HCT116 (cell line): ENCODE results near the gene CCDC148. TPM values are rescaled to one million over a fixed set of nuclear protein-coding genes. Genes with fewer than 3 reads are reported as not detected.

ENCODE experiments used
- ATAC-seq: fragments of 200-7000 bp; cut with Tn5 transposase; 2 replicates; pipeline ENCODE4 v1.9.1; 2020; ENCODE audit warnings: mild to moderate bottlenecking, moderate library complexity
- BruUV-seq: library from RNA; stranded (reverse); fragments of 400-500 nt; replicated peaks from 2 replicates; lab custom pipeline; 2021; lab: Mats Ljungman, UMichigan
- CTCF ChIA-PET: fragments of 300-600 bp; sonication (Branson Sonifier 250); formaldehyde crosslinking; loops from one replicate; lab custom pipeline; 2021; ENCODE audit warnings: antibody characterized with exemption; lab: Charles Lee
- POLR2A ChIA-PET: fragments of 300-600, 350-600 bp; sonication (Branson Sonifier 250); formaldehyde crosslinking; loops from one replicate; lab custom pipeline; 2021; ENCODE audit warnings: antibody characterized with exemption; lab: Charles Lee
- RAD21 ChIA-PET, 2 experiments: fragments of 300-600 bp; sonication (Branson Sonifier 250); formaldehyde crosslinking; loops; one replicate each; lab custom pipeline; 2023; ENCODE audit warnings: low total read pairs in 2 of 2; ENCODE audit not compliant: uncharacterized antibody in 2 of 2, unreplicated experiment in 2 of 2, low non-redundant PET in 1 of 2; lab: Charles Lee
- DNase-seq: peaks from one replicate; pipeline ENCODE4 v3.0.0-alpha.2; 2010; ENCODE audit warnings: low read depth, low spot score
- H2AFZ ChIP-seq: fragments of 200-600 bp; shearing (Covaris generic), sonication (generic); 2 replicates; pipeline ENCODE4 v1.6.1; 2017; ENCODE audit warnings: low read depth, mixed run types, mixed read lengths, antibody characterized with exemption, low read length; ENCODE audit not compliant: poor library complexity, severe bottlenecking
- H3K27ac ChIP-seq: 2 replicates; pipeline ENCODE4 v1.5.1; 2012; ENCODE audit warnings: low read depth, low read length
- H3K27me3 ChIP-seq: fragments of 200-600 bp; sonication (generic); 2 replicates; pipeline ENCODE4 v1.6.1; 2016; ENCODE audit warnings: mixed run types, low read length, mixed read lengths; ENCODE audit not compliant: insufficient read depth
- H3K36me3 ChIP-seq, 2 experiments: fragments of 200-500 bp in 1 of 2; fragments of 200-600 bp in 1 of 2; sonication (Bioruptor generic) in 1 of 2; sonication (generic) in 1 of 2; 2 replicates each; pipeline versions ENCODE4 v1.5.1 to v1.6.1; 2014 to 2016; ENCODE audit warnings: low read length in 2 of 2, inconsistent platforms in 1 of 2, mixed read lengths in 1 of 2, mixed run types in 1 of 2; ENCODE audit not compliant: insufficient read depth in 2 of 2, control insufficient read depth in 1 of 2
- H3K4me1 ChIP-seq, 2 experiments: fragments of 200-600 bp in 1 of 2; sonication (generic) in 1 of 2; 2 replicates each; pipeline versions ENCODE4 v1.5.1 to v1.6.1; 2012 to 2017; ENCODE audit warnings: low read length in 2 of 2, inconsistent platforms in 1 of 2, mild to moderate bottlenecking in 1 of 2, mixed read lengths in 1 of 2, mixed run types in 1 of 2, moderate library complexity in 1 of 2; ENCODE audit not compliant: insufficient read depth in 2 of 2, control insufficient read depth in 1 of 2
- H3K4me2 ChIP-seq: fragments of 200-600 bp; sonication (generic); 2 replicates; pipeline ENCODE4 v1.6.1; 2017; ENCODE audit warnings: mixed run types, low read length, mixed read lengths
- H3K4me3 ChIP-seq, 2 experiments: fragments of 200-600 bp in 1 of 2; sonication (generic) in 1 of 2; replicated peaks in 1 of 2; 2 replicates each; pipeline ENCODE4 v1.5.1; 2011 to 2016; ENCODE audit warnings: low read length in 2 of 2, control low read depth in 1 of 2, low read depth in 1 of 2, mild to moderate bottlenecking in 1 of 2, mixed read lengths in 1 of 2, mixed run types in 1 of 2
- H3K79me2 ChIP-seq: fragments of 200-600 bp; sonication (generic); 2 replicates; pipeline ENCODE4 v1.6.1; 2017; ENCODE audit warnings: mild to moderate bottlenecking, mixed run types, low read length, moderate library complexity, mixed read lengths; ENCODE audit not compliant: insufficient read depth
- H3K9ac ChIP-seq: fragments of 200-600 bp; sonication (generic); 2 replicates; pipeline ENCODE4 v1.6.1; 2016; ENCODE audit warnings: low read length, mixed read lengths
- H3K9me2 ChIP-seq: fragments of 200-600 bp; sonication (generic), shearing (Covaris generic); 2 replicates; pipeline ENCODE4 v1.6.1; 2017; ENCODE audit warnings: mixed run types, mild to moderate bottlenecking, moderate library complexity; ENCODE audit not compliant: insufficient read depth
- H3K9me3 ChIP-seq, 2 experiments: fragments of 200-500 bp in 1 of 2; fragments of 200-600 bp in 1 of 2; sonication (Bioruptor generic) in 1 of 2; sonication (generic) in 1 of 2; 2 replicates each; pipeline ENCODE4 v1.6.1; 2014 to 2017; ENCODE audit warnings: low read length in 2 of 2, mixed read lengths in 2 of 2, inconsistent platforms in 1 of 2, low read depth in 1 of 2, mild to moderate bottlenecking in 1 of 2, mixed run types in 1 of 2, moderate library complexity in 1 of 2; ENCODE audit not compliant: control insufficient read depth in 1 of 2, insufficient read depth in 1 of 2
- H4K20me1 ChIP-seq: fragments of 200-600 bp; sonication (generic), shearing (Covaris generic); 2 replicates; pipeline ENCODE4 v1.6.1; 2017; ENCODE audit warnings: mixed run types, mild to moderate bottlenecking, moderate library complexity; ENCODE audit not compliant: insufficient read depth
- CTCF ChIP-seq, 3 experiments: fragments of 200-600 bp in 1 of 3; sonication (generic) in 1 of 3; IDR thresholded peaks in 2 of 3; conservative IDR thresholded peaks in 1 of 3; 2 replicates each; pipeline ENCODE4 v1.5.1; 2012 to 2017; ENCODE audit warnings: low read depth in 2 of 3, low read length in 2 of 3, antibody characterized with exemption in 1 of 3, borderline replicate concordance in 1 of 3, control low read depth in 1 of 3, mild to moderate bottlenecking in 1 of 3, mixed read lengths in 1 of 3, mixed run types in 1 of 3, moderate library complexity in 1 of 3; ENCODE audit not compliant: insufficient read depth in 1 of 3
- EZH2phosphoT487 ChIP-seq: fragments of 200-600 bp; IDR thresholded peaks from 2 replicates; pipeline ENCODE4 v1.6.1; 2018; ENCODE audit warnings: antibody characterized with exemption, borderline replicate concordance
- FOSL1 ChIP-seq: IDR thresholded peaks from 2 replicates; pipeline ENCODE4 v1.6.1; 2012; ENCODE audit warnings: low read depth
- JUND ChIP-seq: IDR thresholded peaks from 2 replicates; pipeline ENCODE4 v1.6.1; 2012
- SP1 ChIP-seq: IDR thresholded peaks from 2 replicates; pipeline ENCODE4 v1.6.1; 2012; ENCODE audit warnings: low read depth
- TCF7L2 ChIP-seq: IDR thresholded peaks from 2 replicates; pipeline ENCODE4 v1.7.0; 2011; ENCODE audit warnings: borderline replicate concordance, inconsistent platforms; ENCODE audit not compliant: insufficient read depth, insufficient read length; ENCODE audit errors: extremely low read depth
- intact Hi-C: fragments of 100-400 bp; cut with micrococcal nuclease; formaldehyde crosslinking; loops from 2 replicates; pipeline ENCODE4 v1.10.0; 2022
- total RNA-seq: library from RNA; stranded (reverse); gene quantifications from one replicate; pipeline ENCODE4 v1.2.1, GENCODE V29; 2021; ENCODE audit not compliant: unreplicated experiment
- TF ChIP-seq, protein P1 (sequence below): IDR thresholded peaks from 2 replicates; pipeline ENCODE4 v1.6.1; 2011; ENCODE audit warnings: mild to moderate bottlenecking, low read length, moderate library complexity; ENCODE audit not compliant: insufficient replicate concordance; ENCODE audit errors: extremely low read depth
- TF ChIP-seq, protein P2 (sequence below): IDR thresholded peaks from 2 replicates; pipeline ENCODE4 v1.6.1; 2012

CCDC148 gene
- total RNA-seq, 1 experiment from 2014 or later: 0.59 TPM

DNA sequence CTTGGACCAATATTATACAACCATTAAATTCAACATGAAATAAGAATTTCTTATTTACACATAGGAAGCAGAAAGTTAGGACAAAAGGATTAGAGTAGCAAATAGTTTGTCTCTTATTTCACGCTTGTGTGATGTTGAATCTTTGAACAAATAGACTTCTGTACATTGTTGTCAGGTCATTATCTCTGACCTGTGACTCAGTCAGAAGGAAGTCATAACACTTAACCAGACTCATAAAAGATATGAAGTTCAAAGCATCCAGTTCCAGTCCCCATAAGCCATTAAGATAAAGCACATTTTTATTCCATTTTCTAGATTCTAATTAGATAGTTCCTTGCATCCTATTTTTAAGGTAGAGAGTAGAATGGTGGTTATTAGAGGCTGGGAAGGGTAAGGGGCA, 224.1 kb downstream of the CCDC148 start:
- no peaks in the 10 kb centered on the region for H3K9me3 ChIP-seq
- peak; percentile 91 for ATAC-seq
- no peak overlapping the region for H3K9ac ChIP-seq
- no peaks in the 10 kb centered on the region for H3K36me3 ChIP-seq
- TF ChIP-seq SP1 (peak; percentile 59; the same call in 1 of the 2 replicates), FOSL1 (peak; percentile 56), CTCF (IDR thresholded peaks at IDR 0.05 in 2 of 3, conservative IDR thresholded peaks at IDR 0.05 in 1 of 3; ENCODE audit: borderline replicate concordance in 1 of 3, insufficient read depth in 1 of 3, low read depth in 2 of 3, low read length in 2 of 3) (no peak), JUND (peak; percentile 68), TCF7L2 (peak; percentile 82), EZH2phosphoT487 (no peak)
- TF ChIP-seq, protein P1, sequence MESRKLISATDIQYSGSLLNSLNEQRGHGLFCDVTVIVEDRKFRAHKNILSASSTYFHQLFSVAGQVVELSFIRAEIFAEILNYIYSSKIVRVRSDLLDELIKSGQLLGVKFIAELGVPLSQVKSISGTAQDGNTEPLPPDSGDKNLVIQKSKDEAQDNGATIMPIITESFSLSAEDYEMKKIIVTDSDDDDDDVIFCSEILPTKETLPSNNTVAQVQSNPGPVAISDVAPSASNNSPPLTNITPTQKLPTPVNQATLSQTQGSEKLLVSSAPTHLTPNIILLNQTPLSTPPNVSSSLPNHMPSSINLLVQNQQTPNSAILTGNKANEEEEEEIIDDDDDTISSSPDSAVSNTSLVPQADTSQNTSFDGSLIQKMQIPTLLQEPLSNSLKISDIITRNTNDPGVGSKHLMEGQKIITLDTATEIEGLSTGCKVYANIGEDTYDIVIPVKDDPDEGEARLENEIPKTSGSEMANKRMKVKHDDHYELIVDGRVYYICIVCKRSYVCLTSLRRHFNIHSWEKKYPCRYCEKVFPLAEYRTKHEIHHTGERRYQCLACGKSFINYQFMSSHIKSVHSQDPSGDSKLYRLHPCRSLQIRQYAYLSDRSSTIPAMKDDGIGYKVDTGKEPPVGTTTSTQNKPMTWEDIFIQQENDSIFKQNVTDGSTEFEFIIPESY: no peak
- TF ChIP-seq, protein P2, sequence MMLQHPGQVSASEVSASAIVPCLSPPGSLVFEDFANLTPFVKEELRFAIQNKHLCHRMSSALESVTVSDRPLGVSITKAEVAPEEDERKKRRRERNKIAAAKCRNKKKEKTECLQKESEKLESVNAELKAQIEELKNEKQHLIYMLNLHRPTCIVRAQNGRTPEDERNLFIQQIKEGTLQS: no peak
- intact Hi-C loops: no loop called here
- H2AFZ ChIP-seq: no peak overlapping the region
- peak overlapping the region; percentile 39; the same call in 1 of the 2 replicates for H3K4me2 ChIP-seq
- H3K4me3 ChIP-seq: no peak overlapping the region
- CTCF ChIA-PET: no interaction called here
- no peaks in the 10 kb centered on the region for H3K9me2 ChIP-seq
- peaks cover 20 to 21% of the 10 kb centered on the region in 2 experiments; a peak in 3 of 4 replicates for H3K4me1 ChIP-seq
- no peak overlapping the region for H3K27ac ChIP-seq
- POLR2A ChIA-PET: no interaction called here
- H3K27me3 ChIP-seq: peaks cover 14% of the 10 kb centered on the region; the same call in 1 of the 2 replicates
- peak; percentile 58 for DNase-seq
- H4K20me1 ChIP-seq: no peaks in the 10 kb centered on the region
- no peaks in the 10 kb centered on the region for H3K79me2 ChIP-seq
- no TSS peak for BruUV-seq
- RAD21 ChIA-PET: no interaction called here
